ENCODE data around the gene GAPDHS.

GRCh38 chr19:35516310-35516709 lies 16.9 kb upstream of the GAPDHS start:
- TF ChIP-seq CTCF (IDR thresholded peaks at IDR 0.05) (no peak), POLR2A (IDR thresholded peaks at IDR 0.05) (no peak)
